Glutamatergic neuron (in vitro differentiated cells): ENCODE data around the gene TAF6. TPM values are rescaled to one million over a fixed set of nuclear protein-coding genes. Genes with fewer than 3 reads are reported as not detected.
"Not testable (repeated sequence)": the region's sequence is repeated elsewhere in the genome, so short reads cannot be mapped to it uniquely, and the experiment has no call there.

Experiments
- DNase-seq: peaks from one replicate; pipeline ENCODE4 v3.0.0; 2022
- H3K27ac Mint-ChIP-seq: one replicate; pipeline ENCODE4 v1.8.0; 2020; ENCODE audit warnings: mild to moderate bottlenecking, mixed read lengths, inconsistent platforms; ENCODE audit not compliant: unreplicated experiment
- H3K27me3 Mint-ChIP-seq: one replicate; pipeline ENCODE4 v1.8.0; 2020; ENCODE audit warnings: mild to moderate bottlenecking, moderate library complexity, mixed read lengths, inconsistent platforms; ENCODE audit not compliant: unreplicated experiment
- H3K36me3 Mint-ChIP-seq: one replicate; pipeline ENCODE4 v1.8.0; 2020; ENCODE audit warnings: mild to moderate bottlenecking, mixed read lengths, inconsistent platforms; ENCODE audit not compliant: unreplicated experiment
- H3K4me1 Mint-ChIP-seq: one replicate; pipeline ENCODE4 v1.8.0; 2020; ENCODE audit warnings: mild to moderate bottlenecking, low read depth, mixed read lengths, inconsistent platforms; ENCODE audit not compliant: unreplicated experiment
- H3K4me3 Mint-ChIP-seq: one replicate; pipeline ENCODE4 v1.8.0; 2020; ENCODE audit warnings: mild to moderate bottlenecking, mixed read lengths, inconsistent platforms; ENCODE audit not compliant: unreplicated experiment
- H3K9me3 Mint-ChIP-seq: one replicate; pipeline ENCODE4 v1.8.0; 2020; ENCODE audit warnings: mild to moderate bottlenecking, moderate library complexity, mixed read lengths, inconsistent platforms; ENCODE audit not compliant: unreplicated experiment
- total RNA-seq: library from RNA; stranded (reverse); fragmentation: NEBNext Ultra II Directional; extraction: Animal tissue kit (Norgen Biotek cat#: 25700); gene quantifications from one replicate; pipeline ENCODE4 v1.2.1, GENCODE V29; 2021; ENCODE audit not compliant: unreplicated experiment
- TF ChIP-seq, protein P1 (sequence below): fragments of 200-600 bp; sonication (generic); IDR thresholded peaks from one replicate; pipeline ENCODE4 v1.5.0; 2021; ENCODE audit not compliant: partially characterized antibody, unreplicated experiment

Gene TAF6
- total RNA-seq, 1 donor from 2014 or later = 63.1 TPM

- TF ChIP-seq, protein P1, sequence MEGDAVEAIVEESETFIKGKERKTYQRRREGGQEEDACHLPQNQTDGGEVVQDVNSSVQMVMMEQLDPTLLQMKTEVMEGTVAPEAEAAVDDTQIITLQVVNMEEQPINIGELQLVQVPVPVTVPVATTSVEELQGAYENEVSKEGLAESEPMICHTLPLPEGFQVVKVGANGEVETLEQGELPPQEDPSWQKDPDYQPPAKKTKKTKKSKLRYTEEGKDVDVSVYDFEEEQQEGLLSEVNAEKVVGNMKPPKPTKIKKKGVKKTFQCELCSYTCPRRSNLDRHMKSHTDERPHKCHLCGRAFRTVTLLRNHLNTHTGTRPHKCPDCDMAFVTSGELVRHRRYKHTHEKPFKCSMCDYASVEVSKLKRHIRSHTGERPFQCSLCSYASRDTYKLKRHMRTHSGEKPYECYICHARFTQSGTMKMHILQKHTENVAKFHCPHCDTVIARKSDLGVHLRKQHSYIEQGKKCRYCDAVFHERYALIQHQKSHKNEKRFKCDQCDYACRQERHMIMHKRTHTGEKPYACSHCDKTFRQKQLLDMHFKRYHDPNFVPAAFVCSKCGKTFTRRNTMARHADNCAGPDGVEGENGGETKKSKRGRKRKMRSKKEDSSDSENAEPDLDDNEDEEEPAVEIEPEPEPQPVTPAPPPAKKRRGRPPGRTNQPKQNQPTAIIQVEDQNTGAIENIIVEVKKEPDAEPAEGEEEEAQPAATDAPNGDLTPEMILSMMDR = no peak
- H3K27me3 Mint-ChIP-seq = peaks cover 2% of the 10 kb centered on the region
- no peaks in the 10 kb centered on the region for H3K9me3 Mint-ChIP-seq
- H3K27ac Mint-ChIP-seq = no peak overlapping the region
- H3K4me1 Mint-ChIP-seq = no peaks in the 10 kb centered on the region
- no peak overlapping the region for H3K4me3 Mint-ChIP-seq
- no peak for DNase-seq
- H3K36me3 Mint-ChIP-seq = no peaks in the 10 kb centered on the region
These were observed 22.4 kb upstream of the TAF6 start for GRCh38 chr7:100141555-100141949.

DNA sequence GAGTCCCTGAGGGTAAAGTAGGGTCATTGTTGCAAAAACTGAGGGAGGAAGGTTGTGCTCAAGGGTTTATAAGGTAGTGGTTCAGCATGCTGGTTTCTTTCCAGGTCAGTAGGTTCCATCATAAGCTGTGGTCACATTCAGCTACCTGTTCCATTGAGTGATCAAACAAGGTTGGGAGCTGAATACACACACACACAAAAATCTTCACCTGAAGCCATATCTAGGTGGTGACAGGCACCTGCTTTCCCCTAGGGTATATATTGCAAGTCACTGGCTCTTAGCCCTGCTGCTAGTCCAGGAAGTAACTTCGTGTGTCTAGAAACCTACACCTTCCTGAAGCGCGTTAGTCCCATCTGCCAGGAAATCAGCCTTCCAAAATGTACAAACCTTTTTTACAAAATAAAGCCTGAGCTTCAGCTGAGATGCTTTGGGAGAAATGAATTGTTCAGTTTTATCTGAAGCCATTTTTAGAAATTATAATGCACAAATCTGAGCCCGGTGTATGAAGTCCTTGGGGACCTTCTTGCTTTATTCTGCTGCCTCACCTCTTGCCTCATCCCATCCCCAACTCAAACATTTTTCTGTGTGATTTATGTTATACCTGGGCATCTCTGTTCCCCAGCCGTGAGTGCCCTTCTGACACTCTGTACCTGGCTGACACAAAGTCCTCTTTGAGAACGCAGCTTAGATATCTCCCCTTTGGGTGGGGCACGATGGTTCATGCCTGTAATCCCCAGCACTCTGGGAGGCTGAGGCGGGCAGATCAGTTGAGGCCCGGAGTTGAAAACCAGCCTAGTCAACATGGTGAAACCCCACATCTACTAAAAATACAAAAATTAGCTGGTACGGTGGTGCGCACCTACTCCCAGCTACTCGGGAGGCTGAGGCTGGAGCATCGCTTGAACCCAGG is 18.9 kb upstream of the TAF6 start:
- peaks cover 3% of the 10 kb centered on the region for H3K27me3 Mint-ChIP-seq
- no peak for DNase-seq
- TF ChIP-seq, protein P1 = no peak
- no peak overlapping the region for H3K27ac Mint-ChIP-seq
- no peaks in the 10 kb centered on the region for H3K4me1 Mint-ChIP-seq
- no peak overlapping the region for H3K4me3 Mint-ChIP-seq
- no peaks in the 10 kb centered on the region for H3K9me3 Mint-ChIP-seq
- no peaks in the 10 kb centered on the region for H3K36me3 Mint-ChIP-seq

DNA sequence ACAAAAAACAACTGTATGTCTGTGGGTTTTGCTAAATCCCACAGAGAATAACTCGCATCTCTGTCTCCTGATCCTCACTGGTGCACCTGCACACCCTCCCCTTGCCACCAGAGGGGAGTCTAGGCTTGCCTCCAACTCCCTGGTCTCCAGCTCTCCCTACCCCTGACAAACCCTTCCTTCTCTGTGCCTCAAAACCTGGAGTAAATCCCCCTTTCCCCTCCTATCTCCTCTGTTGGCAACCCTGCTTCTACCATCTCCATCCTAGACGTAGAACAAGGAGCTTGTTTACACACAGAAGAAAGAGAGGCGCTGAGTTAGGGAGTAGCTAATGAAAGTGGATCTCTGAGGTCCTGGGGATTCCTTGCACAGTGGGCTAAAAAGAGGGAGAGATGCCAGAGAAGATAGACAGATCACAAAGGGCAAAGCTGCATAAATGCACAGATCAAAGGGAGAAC is 13.6 kb upstream of the TAF6 start:
- Mint-ChIP-seq H3K9me3 (peaks cover 2% of the 10 kb centered on the region), H3K4me1 (peaks cover 3% of the 10 kb centered on the region), H3K4me3 (no peak overlapping the region), H3K27me3 (peaks cover 3% of the 10 kb centered on the region), H3K36me3 (no peaks in the 10 kb centered on the region), H3K27ac (no peak overlapping the region)
- TF ChIP-seq, protein P1 = peak; percentile 76
- peak; percentile 77 for DNase-seq

DNA sequence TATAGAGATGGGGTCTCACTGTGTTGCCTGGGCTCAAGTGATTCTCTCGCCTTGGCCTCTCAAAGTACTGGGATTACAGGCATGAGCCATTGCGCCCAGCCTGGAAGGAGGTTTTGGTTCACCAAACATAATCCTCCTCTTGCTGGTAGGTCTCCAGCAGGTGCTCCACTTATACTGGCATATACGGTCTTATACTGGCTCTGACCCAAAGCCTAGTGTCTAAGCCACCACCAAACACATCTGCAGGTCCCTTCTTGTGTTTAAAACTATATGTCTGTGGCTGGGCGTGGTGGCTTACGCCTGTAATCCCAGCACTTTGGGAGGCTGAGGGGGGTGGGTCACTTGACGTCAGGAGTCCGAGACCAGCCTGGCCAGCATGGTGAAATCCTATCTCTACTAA is 13.0 kb upstream of the TAF6 start:
- no peaks in the 10 kb centered on the region for H3K36me3 Mint-ChIP-seq
- H3K27ac Mint-ChIP-seq = no peak overlapping the region
- TF ChIP-seq, protein P1 = no peak
- H3K4me1 Mint-ChIP-seq = peaks cover 3% of the 10 kb centered on the region
- DNase-seq = no peak
- H3K27me3 Mint-ChIP-seq = peaks cover 3% of the 10 kb centered on the region
- H3K9me3 Mint-ChIP-seq = peaks cover 2% of the 10 kb centered on the region
- H3K4me3 Mint-ChIP-seq = no peak overlapping the region

GRCh38 chr7:100130608-100131453 is 11.7 kb upstream of the TAF6 start:
- Mint-ChIP-seq H3K4me3 (peak overlapping the region; percentile 34), H3K36me3 (no peaks in the 10 kb centered on the region), H3K4me1 (peaks cover 3% of the 10 kb centered on the region), H3K27ac (no peak overlapping the region), H3K9me3 (peaks cover 2% of the 10 kb centered on the region), H3K27me3 (peaks cover 5% of the 10 kb centered on the region)
- TF ChIP-seq, protein P1 = peak; percentile 87
- peak; percentile 89 for DNase-seq

DNA sequence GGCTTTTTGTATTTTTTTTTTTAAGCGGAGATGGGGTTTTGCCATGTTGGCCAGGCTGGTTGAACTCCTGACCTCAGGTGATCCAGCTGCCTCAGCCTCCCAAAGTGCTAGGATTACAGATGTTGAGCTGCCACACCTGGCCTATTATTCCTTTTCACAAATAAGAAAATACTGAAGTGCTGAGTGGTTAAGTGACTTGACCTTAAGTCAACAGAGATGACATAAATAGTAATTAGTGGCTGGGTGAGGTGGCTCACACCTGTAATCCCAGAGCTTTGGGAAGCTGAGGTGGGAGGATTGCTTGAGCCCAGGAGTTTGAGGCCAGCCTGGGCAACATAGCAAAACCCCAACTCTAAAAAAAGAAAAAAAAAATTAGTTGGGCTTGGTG is 11.1 kb upstream of the TAF6 start:
- H3K9me3 Mint-ChIP-seq, H3K27me3 Mint-ChIP-seq, H3K27ac Mint-ChIP-seq, DNase-seq, H3K36me3 Mint-ChIP-seq, H3K4me3 Mint-ChIP-seq, H3K4me1 Mint-ChIP-seq: not testable (repeated sequence)
